MCF 10A (cell line): ENCODE data around the gene MIP. TPM values are rescaled to one million over a fixed set of nuclear protein-coding genes. Genes with fewer than 3 reads are reported as not detected.
"Not testable (repeated sequence)": the region's sequence is repeated elsewhere in the genome, so short reads cannot be mapped to it uniquely, and the experiment has no call there.

ENCODE experiments used
- BruUV-seq: library from RNA; stranded (reverse); fragments of 400-500 nt; replicated peaks from 2 replicates; lab custom pipeline; 2021; lab: Mats Ljungman, UMichigan
- CTCF ChIA-PET: fragments of 300-600 bp; sonication (Branson Sonifier 250); formaldehyde crosslinking; extraction: SDS; loops from one replicate; lab custom pipeline; 2021; ENCODE audit warnings: antibody characterized with exemption, inconsistent platforms; lab: Yijun Ruan, JAX
- POLR2A ChIA-PET: fragments of 300-600, 350-650 bp; sonication (Branson Sonifier 250); formaldehyde crosslinking; extraction: SDS; loops from one replicate; lab custom pipeline; 2020; ENCODE audit warnings: antibody characterized with exemption, inconsistent platforms; lab: Yijun Ruan, JAX
- DNase-seq: peaks from one replicate; pipeline ENCODE4 v3.0.0-alpha.2; 2018; ENCODE audit not compliant: unreplicated experiment
- H3K27ac Mint-ChIP-seq: one replicate; pipeline ENCODE4 v1.8.0; 2022; ENCODE audit warnings: mild to moderate bottlenecking, low read depth, mixed read lengths; ENCODE audit not compliant: unreplicated experiment
- H3K27me3 Mint-ChIP-seq: one replicate; pipeline ENCODE4 v1.8.0; 2022; ENCODE audit warnings: mixed read lengths; ENCODE audit not compliant: insufficient read depth, unreplicated experiment
- H3K36me3 Mint-ChIP-seq: one replicate; pipeline ENCODE4 v1.8.0; 2022; ENCODE audit warnings: mild to moderate bottlenecking, moderate library complexity, mixed read lengths; ENCODE audit not compliant: insufficient read depth, unreplicated experiment
- H3K4me1 Mint-ChIP-seq: one replicate; pipeline ENCODE4 v1.8.0; 2022; ENCODE audit warnings: mixed read lengths; ENCODE audit not compliant: insufficient read depth, unreplicated experiment
- H3K4me3 Mint-ChIP-seq: one replicate; pipeline ENCODE4 v1.8.0; 2022; ENCODE audit warnings: mild to moderate bottlenecking, moderate library complexity, mixed read lengths; ENCODE audit not compliant: unreplicated experiment
- H3K9me3 Mint-ChIP-seq: one replicate; pipeline ENCODE4 v1.8.0; 2022; ENCODE audit warnings: mixed read lengths; ENCODE audit not compliant: unreplicated experiment
- intact Hi-C: fragments of 100-400 bp; cut with micrococcal nuclease; formaldehyde crosslinking; loops from 2 replicates; pipeline ENCODE4 v1.14.1; 2022
- total RNA-seq: library from RNA; stranded (reverse); gene quantifications from 2 replicates; pipeline ENCODE4 v1.2.3, GENCODE V29; 2022
- TF ChIP-seq, protein P1 (sequence below): fragments of 200-600 bp; IDR thresholded peaks from one replicate; pipeline ENCODE4 v1.8.0; 2022; ENCODE audit warnings: antibody characterized with exemption, mild to moderate bottlenecking; ENCODE audit not compliant: unreplicated experiment

Gene MIP
- total RNA-seq, 1 experiment from 2014 or later: not detected

- Mint-ChIP-seq H3K27ac (no peak overlapping the region), H3K4me3 (no peak overlapping the region), H3K4me1 (no peaks in the 10 kb centered on the region), H3K27me3 (no peaks in the 10 kb centered on the region), H3K9me3 (no peaks in the 10 kb centered on the region), H3K36me3 (peaks cover 20% of the 10 kb centered on the region)
- TF ChIP-seq, protein P1, sequence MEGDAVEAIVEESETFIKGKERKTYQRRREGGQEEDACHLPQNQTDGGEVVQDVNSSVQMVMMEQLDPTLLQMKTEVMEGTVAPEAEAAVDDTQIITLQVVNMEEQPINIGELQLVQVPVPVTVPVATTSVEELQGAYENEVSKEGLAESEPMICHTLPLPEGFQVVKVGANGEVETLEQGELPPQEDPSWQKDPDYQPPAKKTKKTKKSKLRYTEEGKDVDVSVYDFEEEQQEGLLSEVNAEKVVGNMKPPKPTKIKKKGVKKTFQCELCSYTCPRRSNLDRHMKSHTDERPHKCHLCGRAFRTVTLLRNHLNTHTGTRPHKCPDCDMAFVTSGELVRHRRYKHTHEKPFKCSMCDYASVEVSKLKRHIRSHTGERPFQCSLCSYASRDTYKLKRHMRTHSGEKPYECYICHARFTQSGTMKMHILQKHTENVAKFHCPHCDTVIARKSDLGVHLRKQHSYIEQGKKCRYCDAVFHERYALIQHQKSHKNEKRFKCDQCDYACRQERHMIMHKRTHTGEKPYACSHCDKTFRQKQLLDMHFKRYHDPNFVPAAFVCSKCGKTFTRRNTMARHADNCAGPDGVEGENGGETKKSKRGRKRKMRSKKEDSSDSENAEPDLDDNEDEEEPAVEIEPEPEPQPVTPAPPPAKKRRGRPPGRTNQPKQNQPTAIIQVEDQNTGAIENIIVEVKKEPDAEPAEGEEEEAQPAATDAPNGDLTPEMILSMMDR: no peak
- POLR2A ChIA-PET: interaction anchor here (0.6 kb wide), 1 partner anchor 416 kb away, joined by 3 read pairs; the partner anchor contains the start of gene SUOX
- intact Hi-C loops: no loop called here
- no TSS peak for BruUV-seq
- CTCF ChIA-PET: interaction anchor here (0.6 kb wide), 1 partner anchor 1342 kb away, joined by 3 read pairs; no protein-coding TSS in a partner anchor
- DNase-seq: no peak
Measured at GRCh38 chr12:56413392-56413791, 41.1 kb downstream of the MIP start.

DNA sequence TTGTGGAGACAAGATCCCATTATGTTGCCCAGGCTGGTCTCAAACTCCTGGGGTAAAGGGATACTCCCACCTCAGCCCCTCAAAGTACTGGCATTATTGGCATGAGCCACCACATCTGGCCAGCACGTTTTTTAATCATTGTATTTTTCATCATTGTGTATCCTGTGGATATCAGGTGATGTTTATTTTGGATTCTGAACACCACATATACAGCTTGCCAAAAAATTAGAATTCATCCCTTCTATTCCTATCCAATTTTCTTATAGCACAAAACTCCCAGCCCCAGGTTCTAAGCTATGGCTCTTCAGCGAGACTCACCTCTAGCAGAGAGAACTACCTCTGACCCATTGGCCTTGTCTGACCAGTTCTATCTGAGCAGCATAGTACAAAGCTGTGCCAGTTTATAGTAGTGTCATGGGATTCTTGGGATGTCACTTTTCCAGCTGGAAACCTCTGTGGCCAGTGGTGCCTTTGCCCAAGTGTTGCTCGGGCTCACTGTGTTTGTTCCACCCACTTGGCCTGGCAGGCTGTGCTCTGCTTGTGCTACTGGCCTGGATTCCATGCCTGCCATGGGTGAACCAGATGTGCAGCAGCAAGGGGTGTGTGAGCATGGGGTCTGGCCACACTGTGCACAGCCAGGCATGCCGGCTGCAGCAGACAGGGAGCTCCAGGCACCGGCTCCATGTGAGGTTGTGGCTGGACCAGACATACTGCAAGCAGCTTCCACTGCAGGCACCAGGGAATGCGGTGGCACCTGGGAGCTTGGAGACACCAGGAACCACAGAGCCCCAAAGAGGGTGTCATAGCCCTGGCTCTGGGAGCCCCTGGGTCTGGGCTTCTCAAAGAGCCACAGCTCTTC lies 42.4 kb downstream of the MIP start:
- DNase-seq: no peak
- no peaks in the 10 kb centered on the region for H3K9me3 Mint-ChIP-seq
- ChIA-PET POLR2A (no interaction called here), CTCF (interaction anchor here (0.6 kb wide), 1 partner anchor 811 kb away, joined by 3 read pairs; no protein-coding TSS in a partner anchor)
- H3K27me3 Mint-ChIP-seq: no peaks in the 10 kb centered on the region
- TF ChIP-seq, protein P1: no peak
- H3K4me3 Mint-ChIP-seq: no peak overlapping the region
- no TSS peak for BruUV-seq
- peaks cover 14% of the 10 kb centered on the region for H3K36me3 Mint-ChIP-seq
- intact Hi-C loops: no loop called here
- H3K27ac Mint-ChIP-seq: no peak overlapping the region
- H3K4me1 Mint-ChIP-seq: no peaks in the 10 kb centered on the region

- ChIA-PET CTCF (no interaction called here), POLR2A (interaction anchor here (0.6 kb wide), 1 partner anchor 58 kb away, joined by 4 read pairs; no protein-coding TSS in a partner anchor)
- H3K27ac Mint-ChIP-seq: no peak overlapping the region
- no peaks in the 10 kb centered on the region for H3K27me3 Mint-ChIP-seq
- TF ChIP-seq, protein P1: no peak
- no peaks in the 10 kb centered on the region for H3K9me3 Mint-ChIP-seq
- intact Hi-C loops: no loop called here
- no TSS peak for BruUV-seq
- H3K36me3 Mint-ChIP-seq: peaks cover 8% of the 10 kb centered on the region
- no peaks in the 10 kb centered on the region for H3K4me1 Mint-ChIP-seq
- H3K4me3 Mint-ChIP-seq: no peak overlapping the region
- no peak for DNase-seq
Measured at GRCh38 chr12:56410768-56411167, 43.7 kb downstream of the MIP start.

GRCh38 chr12:56408799-56409417 lies 45.5 kb downstream of the MIP start:
- no peak overlapping the region for H3K4me3 Mint-ChIP-seq
- no peaks in the 10 kb centered on the region for H3K27me3 Mint-ChIP-seq
- no peak overlapping the region for H3K27ac Mint-ChIP-seq
- no TSS peak for BruUV-seq
- DNase-seq: no peak
- TF ChIP-seq, protein P1: no peak
- no peaks in the 10 kb centered on the region for H3K4me1 Mint-ChIP-seq
- ChIA-PET POLR2A (no interaction called here), CTCF (interaction anchor here (0.6 kb wide), 2 partner anchors 53 to 74 kb away, joined by 3 to 4 read pairs; no protein-coding TSS in a partner anchor)
- intact Hi-C loops: no loop called here
- H3K36me3 Mint-ChIP-seq: no peaks in the 10 kb centered on the region
- no peaks in the 10 kb centered on the region for H3K9me3 Mint-ChIP-seq

DNA sequence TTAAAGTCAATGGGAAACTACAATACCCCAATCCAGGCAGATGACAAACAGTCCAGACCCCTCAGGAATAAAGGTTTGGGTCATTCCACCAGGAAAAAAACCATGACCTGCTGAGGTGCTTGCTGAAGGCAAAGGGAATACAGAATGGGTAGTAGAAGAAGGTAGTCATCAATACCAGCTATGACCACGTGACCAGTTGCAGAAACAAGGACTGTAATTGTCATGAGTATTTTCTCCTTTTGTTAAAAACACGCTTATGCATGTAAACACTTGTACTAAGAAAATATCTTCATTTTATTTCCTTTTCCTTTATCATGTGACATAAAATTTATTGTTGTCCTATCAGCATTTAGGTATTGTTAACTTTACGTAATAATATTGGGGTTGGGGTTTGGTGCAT lies 50.2 kb downstream of the MIP start:
- DNase-seq, POLR2A ChIA-PET, H3K4me3 Mint-ChIP-seq, H3K27me3 Mint-ChIP-seq, H3K27ac Mint-ChIP-seq, H3K4me1 Mint-ChIP-seq, intact Hi-C loops, CTCF ChIA-PET, H3K9me3 Mint-ChIP-seq, BruUV-seq, H3K36me3 Mint-ChIP-seq: not testable (repeated sequence)

DNA sequence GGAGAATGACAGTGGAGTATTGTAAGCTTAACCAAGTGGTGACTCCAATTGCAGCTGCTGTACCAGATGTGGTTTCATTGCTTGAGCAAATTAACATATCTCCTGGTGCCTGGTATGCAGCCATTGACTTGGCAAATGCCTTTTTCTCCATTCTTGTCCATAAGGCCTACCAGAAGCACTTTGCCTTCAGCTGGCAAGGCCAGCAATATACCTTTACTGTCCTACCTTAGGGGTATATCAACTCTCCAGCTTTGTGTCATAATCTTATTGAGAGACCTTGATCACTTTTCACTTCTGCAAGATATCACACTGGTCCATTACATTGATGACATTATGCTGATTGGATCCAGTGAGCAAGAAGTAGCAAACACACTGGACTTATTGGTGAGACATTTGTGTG lies 52.8 kb downstream of the MIP start:
- H3K4me3 Mint-ChIP-seq, DNase-seq, intact Hi-C loops, H3K27ac Mint-ChIP-seq, POLR2A ChIA-PET, H3K27me3 Mint-ChIP-seq, H3K9me3 Mint-ChIP-seq, CTCF ChIA-PET, H3K36me3 Mint-ChIP-seq, H3K4me1 Mint-ChIP-seq, BruUV-seq: not testable (repeated sequence)
